HFFc6 (cell line): Measurements from ENCODE around the gene ASPG. TPM values are rescaled to one million over a fixed set of nuclear protein-coding genes. Genes with fewer than 3 reads are reported as not detected.

ENCODE experiments used
- DNase-seq: peaks from one replicate; pipeline ENCODE4 v3.0.0-alpha.2; 2018
- H3K27ac Mint-ChIP-seq: 2 replicates; pipeline ENCODE4 v1.8.0; 2020; ENCODE audit warnings: mild to moderate bottlenecking, mixed read lengths
- H3K27me3 Mint-ChIP-seq: 2 replicates; pipeline ENCODE4 v1.8.0; 2021; ENCODE audit warnings: mild to moderate bottlenecking, moderate library complexity, mixed read lengths; ENCODE audit not compliant: insufficient read depth
- H3K36me3 Mint-ChIP-seq: 2 replicates; pipeline ENCODE4 v1.8.0; 2021; ENCODE audit warnings: low read depth, mixed read lengths
- H3K4me1 Mint-ChIP-seq: 2 replicates; pipeline ENCODE4 v1.8.0; 2020; ENCODE audit warnings: low read depth, mixed read lengths
- H3K4me3 Mint-ChIP-seq: 2 replicates; pipeline ENCODE4 v1.8.0; 2020; ENCODE audit warnings: mild to moderate bottlenecking, moderate library complexity, mixed read lengths
- H3K9me3 Mint-ChIP-seq: 2 replicates; pipeline ENCODE4 v1.8.0; 2020; ENCODE audit warnings: mild to moderate bottlenecking, mixed read lengths
- CTCF ChIP-seq: fragments of 200-600 bp; sonication (generic); IDR thresholded peaks from 2 replicates; pipeline ENCODE4 v1.5.0; 2021; ENCODE audit warnings: antibody characterized with exemption, mild to moderate bottlenecking
- total RNA-seq, 6 experiments: library from RNA; stranded (reverse); fragmentation: NEBNext Ultra II Directional; extraction: Animal tissue kit (Norgen Biotek cat#: 25700); gene quantifications; 2 replicates in 1 of 6; 3 replicates in 5 of 6; pipeline ENCODE4 v1.2.3, GENCODE V29; 2021

ASPG gene
- total RNA-seq, 6 experiments from 2014 or later: not detected

- Mint-ChIP-seq H3K9me3 (peaks cover 8% of the 10 kb centered on the region; the same call in 1 of the 2 replicates), H3K27ac (no peak overlapping the region), H3K4me1 (no peaks in the 10 kb centered on the region), H3K27me3 (no peaks in the 10 kb centered on the region; the same call in 1 of the 2 replicates), H3K4me3 (no peak overlapping the region), H3K36me3 (no peaks in the 10 kb centered on the region)
- DNase-seq: no peak
- TF ChIP-seq CTCF: no peak
Measured at GRCh38 chr14:104154246-104154645, 68.7 kb downstream of the ASPG start.

- no peak for DNase-seq
- no peaks in the 10 kb centered on the region; the same call in 1 of the 2 replicates for H3K27me3 Mint-ChIP-seq
- H3K9me3 Mint-ChIP-seq: peaks cover 8% of the 10 kb centered on the region; the same call in 1 of the 2 replicates
- TF ChIP-seq CTCF: no peak
- no peaks in the 10 kb centered on the region for H3K4me1 Mint-ChIP-seq
- no peak overlapping the region for H3K27ac Mint-ChIP-seq
- H3K4me3 Mint-ChIP-seq: no peak overlapping the region
- H3K36me3 Mint-ChIP-seq: no peaks in the 10 kb centered on the region
Measured at GRCh38 chr14:104155513-104155912, 70.0 kb downstream of the ASPG start.

- no peak for DNase-seq
- H3K9me3 Mint-ChIP-seq: peaks cover 8% of the 10 kb centered on the region; the same call in 1 of the 2 replicates
- no peaks in the 10 kb centered on the region for H3K4me1 Mint-ChIP-seq
- no peak overlapping the region for H3K27ac Mint-ChIP-seq
- TF ChIP-seq CTCF: no peak
- H3K4me3 Mint-ChIP-seq: no peak overlapping the region
- H3K27me3 Mint-ChIP-seq: no peaks in the 10 kb centered on the region; the same call in 1 of the 2 replicates
- no peaks in the 10 kb centered on the region for H3K36me3 Mint-ChIP-seq
Measured at GRCh38 chr14:104156142-104156541, 70.6 kb downstream of the ASPG start.

GRCh38 chr14:104157016-104157928 is 71.8 kb downstream of the ASPG start:
- TF ChIP-seq CTCF: no peak
- H3K9me3 Mint-ChIP-seq: peaks cover 13% of the 10 kb centered on the region; the same call in 1 of the 2 replicates
- DNase-seq: no peak
- H3K4me3 Mint-ChIP-seq: no peak overlapping the region
- H3K27ac Mint-ChIP-seq: no peak overlapping the region
- H3K36me3 Mint-ChIP-seq: no peaks in the 10 kb centered on the region
- H3K27me3 Mint-ChIP-seq: no peaks in the 10 kb centered on the region; the same call in 1 of the 2 replicates
- H3K4me1 Mint-ChIP-seq: no peaks in the 10 kb centered on the region

GRCh38 chr14:104158827-104159798 is 73.6 kb downstream of the ASPG start:
- no peak overlapping the region for H3K4me3 Mint-ChIP-seq
- no peak for DNase-seq
- H3K36me3 Mint-ChIP-seq: no peaks in the 10 kb centered on the region
- H3K27me3 Mint-ChIP-seq: no peaks in the 10 kb centered on the region; the same call in 1 of the 2 replicates
- peaks cover 10% of the 10 kb centered on the region; the same call in 1 of the 2 replicates for H3K9me3 Mint-ChIP-seq
- no peak for TF ChIP-seq CTCF
- no peak overlapping the region for H3K27ac Mint-ChIP-seq
- H3K4me1 Mint-ChIP-seq: no peaks in the 10 kb centered on the region
